ENCODE results near the gene DNAH7. TPM values are rescaled to one million over a fixed set of nuclear protein-coding genes. Genes with fewer than 3 reads are reported as not detected.
A peak's percentile ranks its signal among the peaks of the same experiment; 100 is the strongest.

Gene DNAH7
- total and polyA plus RNA-seq, 2 donors (not counting 3 experiments of a cell fraction or from before 2014, with no cell fraction given): 0.15 to 0.24 TPM

DNA sequence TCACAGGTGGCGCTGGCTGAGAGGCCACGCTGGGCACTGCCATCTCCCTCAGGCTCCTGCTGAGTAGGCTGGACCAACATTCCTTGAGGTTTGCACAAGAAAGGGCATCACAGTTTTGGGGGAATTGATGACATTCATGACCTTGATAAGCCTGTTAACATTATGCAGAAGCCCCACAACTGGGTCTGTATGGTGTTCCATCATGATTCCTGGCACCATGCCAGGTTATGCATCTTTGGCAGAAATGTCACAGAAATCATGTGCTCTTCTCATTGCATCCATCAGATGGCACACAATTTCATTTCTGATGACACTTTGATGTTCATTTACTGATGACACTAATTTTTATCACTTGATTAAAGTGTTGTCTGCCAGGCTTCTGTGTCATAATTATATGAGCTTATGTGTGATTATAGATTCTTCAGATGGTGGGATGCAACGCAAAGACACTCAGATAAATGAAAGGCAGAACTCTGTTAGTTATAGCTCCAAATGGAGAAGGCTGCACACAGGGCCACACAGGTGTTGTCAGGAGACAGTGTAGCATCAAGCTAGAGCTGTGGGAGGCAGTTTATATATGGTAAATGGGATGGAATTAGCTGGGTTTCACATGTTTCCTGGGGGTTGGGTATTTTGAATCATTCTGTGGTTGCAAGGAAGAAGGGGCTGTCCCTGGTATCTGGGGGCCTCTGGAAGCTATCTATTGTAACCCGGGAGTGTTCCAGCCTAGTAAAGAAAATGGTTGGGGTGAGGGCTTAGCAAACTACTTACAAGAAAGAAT, 220.3 kb downstream of the DNAH7 start:
- H3K4me1 ChIP-seq (ENCODE audit: control insufficient read depth, extremely low read depth, insufficient read depth, low read length): no peaks in the 10 kb centered on the region
- intact Hi-C loops (cut with micrococcal nuclease): no loop called here
- no peak overlapping the region for H3K4me2 ChIP-seq (ENCODE audit: insufficient read depth, low read length)
- H3K4me3 ChIP-seq (replicated peaks in 1 of 3; ENCODE audit: insufficient read depth in 1 of 3, low read depth in 1 of 3, low read length in 3 of 3): no peak overlapping the region
- DNase-seq (ENCODE audit: low read depth, low spot score) (no peak), FAIRE-seq (no peak)
- no peak overlapping the region for H2AFZ ChIP-seq (ENCODE audit: low read depth, low read length)
- dilution Hi-C loops (cut with MboI; ENCODE audit: extremely low pct_ligation_motif_present, low sequenced_read_pairs): no loop called here
- no peaks in the 10 kb centered on the region for H3K27me3 ChIP-seq (ENCODE audit: control insufficient read depth in 2 of 2, insufficient read depth in 2 of 2, low read length in 2 of 2)
- POLR2A ChIA-PET: no interaction called here
- no peaks in the 10 kb centered on the region for H3K36me3 ChIP-seq (ENCODE audit: control insufficient read depth in 2 of 2, extremely low read depth in 1 of 2, insufficient read depth in 2 of 2, low read length in 2 of 2)
- no peaks in the 10 kb centered on the region for H3K9me3 ChIP-seq (replicated peaks; ENCODE audit: control insufficient read depth, insufficient read depth, low read length)
- CTCF ChIA-PET: interaction anchor here (1.1 to 2.5 kb wide), 2 partner anchors 13 to 14 kb away, joined by 3 to 6 read pairs; no protein-coding TSS in a partner anchor
- no peak overlapping the region for H3K27ac ChIP-seq (ENCODE audit: insufficient read depth, low read depth, low read length)
- TF ChIP-seq JUN (IDR thresholded peaks at IDR 0.05; ENCODE audit: borderline replicate concordance, insufficient read depth, insufficient read length, low read depth) (no peak), POLR2AphosphoS5 (IDR thresholded peaks at IDR 0.05; ENCODE audit: insufficient read depth, low read depth, low read length) (no peak), GATA2 (IDR thresholded peaks at IDR 0.05; ENCODE audit: insufficient read depth, insufficient read length, low read depth, low read length) (no peak)
- no peaks in the 10 kb centered on the region for H3K9me1 ChIP-seq (replicated peaks; ENCODE audit: control insufficient read depth, extremely low read depth, insufficient read depth, low read length)
- no peak overlapping the region for H3K9ac ChIP-seq (replicated peaks; ENCODE audit: extremely low read depth, insufficient read depth, low read length)
- BruUV-seq (replicated peaks): no TSS peak
- H4K20me1 ChIP-seq (replicated peaks; ENCODE audit: control insufficient read depth, extremely low read depth, insufficient read depth, low read length): no peaks in the 10 kb centered on the region
- no peaks in the 10 kb centered on the region for H3K79me2 ChIP-seq (ENCODE audit: control insufficient read depth, insufficient read depth, low read length)

GRCh38 chr2:195842932-195843331, 225.7 kb downstream of the DNAH7 start:
- TF ChIP-seq, protein P1, sequence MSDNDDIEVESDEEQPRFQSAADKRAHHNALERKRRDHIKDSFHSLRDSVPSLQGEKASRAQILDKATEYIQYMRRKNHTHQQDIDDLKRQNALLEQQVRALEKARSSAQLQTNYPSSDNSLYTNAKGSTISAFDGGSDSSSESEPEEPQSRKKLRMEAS (IDR thresholded peaks at IDR 0.05; ENCODE audit: insufficient read depth, insufficient read length): no peak
- TF ChIP-seq POLR2AphosphoS5 (IDR thresholded peaks at IDR 0.05; ENCODE audit: insufficient read depth, low read depth, low read length) (no peak), MYC (IDR thresholded peaks at IDR 0.05; ENCODE audit: low read depth, low read length) (no peak), CTCF (IDR thresholded peaks at IDR 0.05; ENCODE audit: extremely low read depth in 1 of 2, insufficient read depth in 1 of 2, low read depth in 1 of 2, low read length in 2 of 2) (no peak), EZH2 (IDR thresholded peaks at IDR 0.05; ENCODE audit: borderline replicate concordance, low read depth, low read length, severe bottlenecking) (no peak), JUN (IDR thresholded peaks at IDR 0.05; ENCODE audit: borderline replicate concordance, insufficient read depth, insufficient read length, low read depth) (no peak), FOS (IDR thresholded peaks at IDR 0.05; ENCODE audit: borderline replicate concordance, insufficient read depth, low read length) (no peak), GATA2 (IDR thresholded peaks at IDR 0.05; ENCODE audit: insufficient read depth, insufficient read length, low read depth, low read length) (no peak), POLR2A (IDR thresholded peaks at IDR 0.05; ENCODE audit: low read depth, low read length) (no peak)
- Histone ChIP-seq H3K36me3 (ENCODE audit: control insufficient read depth in 2 of 2, extremely low read depth in 1 of 2, insufficient read depth in 2 of 2, low read length in 2 of 2) (no peaks in the 10 kb centered on the region), H3K9ac (replicated peaks; ENCODE audit: extremely low read depth, insufficient read depth, low read length) (no peak overlapping the region), H3K4me3 (replicated peaks in 1 of 3; ENCODE audit: insufficient read depth in 1 of 3, low read depth in 1 of 3, low read length in 3 of 3) (no peak overlapping the region), H3K79me2 (ENCODE audit: control insufficient read depth, insufficient read depth, low read length) (no peaks in the 10 kb centered on the region), H3K4me1 (ENCODE audit: control insufficient read depth, extremely low read depth, insufficient read depth, low read length) (no peaks in the 10 kb centered on the region), H2AFZ (ENCODE audit: low read depth, low read length) (peak overlapping the region; percentile 29), H3K4me2 (ENCODE audit: insufficient read depth, low read length) (peak overlapping the region; percentile 42), H4K20me1 (replicated peaks; ENCODE audit: control insufficient read depth, extremely low read depth, insufficient read depth, low read length) (no peaks in the 10 kb centered on the region), H3K27me3 (ENCODE audit: control insufficient read depth in 2 of 2, insufficient read depth in 2 of 2, low read length in 2 of 2) (no peaks in the 10 kb centered on the region), H3K9me1 (replicated peaks; ENCODE audit: control insufficient read depth, extremely low read depth, insufficient read depth, low read length) (no peaks in the 10 kb centered on the region), H3K27ac (ENCODE audit: insufficient read depth, low read depth, low read length) (no peak overlapping the region), H3K9me3 (replicated peaks; ENCODE audit: control insufficient read depth, insufficient read depth, low read length) (no peaks in the 10 kb centered on the region)
- DNase-seq (ENCODE audit: low read depth, low spot score): no peak
- intact Hi-C loops (cut with micrococcal nuclease): no loop called here
- POLR2A ChIA-PET: no interaction called here
- dilution Hi-C loops (cut with MboI; ENCODE audit: extremely low pct_ligation_motif_present, low sequenced_read_pairs): no loop called here
- no peak for FAIRE-seq
- CTCF ChIA-PET: interaction anchor here (0.8 kb wide), 1 partner anchor 19 kb away, joined by 3 read pairs; no protein-coding TSS in a partner anchor
- BruUV-seq (replicated peaks): no TSS peak
